ENCODE measurements around the gene PROX1. TPM values are rescaled to one million over a fixed set of nuclear protein-coding genes. Genes with fewer than 3 reads are reported as not detected.

PROX1 gene, protein sequence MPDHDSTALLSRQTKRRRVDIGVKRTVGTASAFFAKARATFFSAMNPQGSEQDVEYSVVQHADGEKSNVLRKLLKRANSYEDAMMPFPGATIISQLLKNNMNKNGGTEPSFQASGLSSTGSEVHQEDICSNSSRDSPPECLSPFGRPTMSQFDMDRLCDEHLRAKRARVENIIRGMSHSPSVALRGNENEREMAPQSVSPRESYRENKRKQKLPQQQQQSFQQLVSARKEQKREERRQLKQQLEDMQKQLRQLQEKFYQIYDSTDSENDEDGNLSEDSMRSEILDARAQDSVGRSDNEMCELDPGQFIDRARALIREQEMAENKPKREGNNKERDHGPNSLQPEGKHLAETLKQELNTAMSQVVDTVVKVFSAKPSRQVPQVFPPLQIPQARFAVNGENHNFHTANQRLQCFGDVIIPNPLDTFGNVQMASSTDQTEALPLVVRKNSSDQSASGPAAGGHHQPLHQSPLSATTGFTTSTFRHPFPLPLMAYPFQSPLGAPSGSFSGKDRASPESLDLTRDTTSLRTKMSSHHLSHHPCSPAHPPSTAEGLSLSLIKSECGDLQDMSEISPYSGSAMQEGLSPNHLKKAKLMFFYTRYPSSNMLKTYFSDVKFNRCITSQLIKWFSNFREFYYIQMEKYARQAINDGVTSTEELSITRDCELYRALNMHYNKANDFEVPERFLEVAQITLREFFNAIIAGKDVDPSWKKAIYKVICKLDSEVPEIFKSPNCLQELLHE
- 82.9 TPM for total RNA-seq
- long read RNA-seq, partial matches to known transcripts = 4 of 4 reads
- long read RNA-seq, other reads (novel, unspliced or antisense) = 0 of 4 reads

DNA sequence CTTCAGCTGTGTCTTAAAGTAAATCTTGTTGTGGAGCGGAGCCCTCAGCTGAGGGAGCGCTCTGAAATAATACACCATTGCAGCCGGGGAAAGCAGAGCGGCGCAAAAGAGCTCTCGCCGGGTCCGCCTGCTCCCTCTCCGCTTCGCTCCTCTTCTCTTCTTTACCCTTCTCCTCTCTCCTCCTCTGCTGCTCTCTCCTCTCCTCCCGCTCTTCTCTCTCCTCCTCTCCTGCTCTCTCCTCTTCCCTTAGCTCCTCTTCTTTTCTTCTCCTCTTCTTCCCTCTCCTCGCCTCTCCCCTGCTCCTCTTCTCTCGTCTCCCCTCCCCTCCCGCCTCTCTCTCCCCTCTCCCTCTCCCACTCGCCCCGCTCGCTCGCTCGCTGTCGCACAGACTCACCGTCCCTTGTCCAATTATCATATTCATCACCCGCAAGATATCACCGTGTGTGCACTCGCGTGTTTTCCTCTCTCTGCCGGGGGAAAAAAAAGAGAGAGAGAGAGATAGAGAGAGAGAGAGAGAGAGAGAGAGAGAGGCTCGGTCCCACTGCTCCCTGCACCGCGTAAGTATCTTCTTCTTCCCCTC, at the start of gene PROX1:
PROX1 (plus strand) TSS at position 47 of the 580 bp plus-strand sequence. CDS start 8,563 bp downstream, outside the sequence.
- intact Hi-C loops (cut with DNase I) = loop anchor here (2.0 to 10.0 kb wide), 5 partner anchors 43 to 743 kb away; no protein-coding TSS in a partner anchor
- ATAC-seq = peak; percentile 87
- DNase-seq (ENCODE audit: missing footprints) = no peak

DNA sequence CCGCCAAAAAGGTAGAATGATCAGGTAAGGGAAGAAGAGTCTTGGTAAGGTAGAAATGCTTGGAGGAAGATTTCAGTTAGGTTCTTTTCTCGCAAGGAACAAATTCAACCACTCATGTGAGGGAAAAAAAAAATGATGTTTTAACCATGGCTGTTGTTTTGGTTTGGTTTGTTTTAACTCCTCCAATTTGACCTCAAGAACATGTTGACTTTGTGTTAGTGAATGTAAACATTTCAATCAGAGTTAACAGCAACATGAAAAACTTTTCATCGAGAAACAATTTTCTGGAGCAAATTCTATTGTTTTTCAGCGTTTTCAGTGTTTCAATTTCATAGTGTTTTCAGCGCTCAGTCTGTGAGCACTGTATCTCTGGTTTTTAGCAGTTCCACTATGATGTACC, 49.0 kb upstream of the PROX1 start:
- DNase-seq (ENCODE audit: missing footprints) (no peak), ATAC-seq (no peak)
- intact Hi-C loops (cut with DNase I) = no loop called here

DNA sequence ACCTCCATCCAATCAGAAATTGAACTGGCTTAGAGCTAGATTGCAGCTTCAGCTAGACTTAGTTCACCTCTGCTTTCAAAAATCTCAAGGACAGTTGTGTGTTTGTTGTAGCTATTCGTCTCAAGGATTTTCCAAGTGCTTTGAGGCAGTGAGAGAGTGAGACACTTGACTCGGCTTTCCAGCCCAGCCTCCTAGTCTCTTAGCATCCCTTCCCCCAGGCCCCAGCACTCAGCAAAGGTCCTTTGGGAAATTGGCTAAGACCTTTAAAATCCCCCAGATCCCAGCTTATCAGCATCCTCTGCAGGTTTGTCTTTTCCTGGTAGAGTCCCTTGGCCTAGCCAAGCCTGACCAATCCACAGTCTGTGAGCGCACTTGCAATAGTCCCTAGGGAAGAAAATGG, 47.9 kb upstream of the PROX1 start:
- DNase-seq (ENCODE audit: missing footprints) = no peak
- intact Hi-C loops (cut with DNase I) = no loop called here
- no peak for ATAC-seq

DNA sequence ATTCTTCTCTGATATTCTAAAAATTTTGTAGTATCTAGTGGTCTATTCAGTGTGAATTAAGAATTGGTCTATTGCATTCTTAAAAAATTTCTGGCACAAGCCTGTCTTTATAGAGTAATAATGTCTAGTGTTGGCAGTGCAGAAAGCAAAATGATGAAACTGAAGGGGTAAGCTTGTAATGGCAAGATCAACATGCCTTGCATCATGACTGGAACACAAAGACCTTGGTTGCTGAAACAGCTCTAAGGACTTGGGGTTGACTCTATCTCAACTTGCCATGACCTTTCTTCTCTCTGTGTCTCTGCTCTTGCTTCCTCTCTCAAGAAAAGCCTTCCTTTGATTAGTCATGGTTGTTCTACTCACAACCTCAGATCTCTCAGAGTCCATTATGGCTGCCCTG, 46.8 kb upstream of the PROX1 start:
- intact Hi-C loops (cut with DNase I) = no loop called here
- DNase-seq (ENCODE audit: missing footprints) = no peak
- no peak for ATAC-seq

DNA sequence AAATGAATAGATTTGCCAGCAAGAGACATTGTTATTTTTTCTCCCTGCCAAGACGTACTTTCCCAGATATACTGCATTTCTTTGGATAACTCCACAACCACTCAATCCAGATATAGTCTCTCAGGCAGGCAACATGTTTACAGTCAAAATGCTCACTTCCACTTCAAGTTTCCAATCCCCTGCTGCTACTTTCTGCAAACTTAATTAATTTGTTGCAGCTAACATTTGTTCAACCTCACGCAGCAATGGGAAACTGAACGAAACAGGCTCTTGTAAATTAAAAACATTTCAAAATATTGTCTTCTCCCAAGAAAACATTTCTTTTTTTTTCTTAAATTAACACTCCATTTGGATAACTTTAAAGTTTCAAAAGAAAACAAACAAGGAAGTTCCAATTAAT, 45.7 kb upstream of the PROX1 start:
- intact Hi-C loops (cut with DNase I) = no loop called here
- DNase-seq (ENCODE audit: missing footprints) (no peak), ATAC-seq (no peak)

DNA sequence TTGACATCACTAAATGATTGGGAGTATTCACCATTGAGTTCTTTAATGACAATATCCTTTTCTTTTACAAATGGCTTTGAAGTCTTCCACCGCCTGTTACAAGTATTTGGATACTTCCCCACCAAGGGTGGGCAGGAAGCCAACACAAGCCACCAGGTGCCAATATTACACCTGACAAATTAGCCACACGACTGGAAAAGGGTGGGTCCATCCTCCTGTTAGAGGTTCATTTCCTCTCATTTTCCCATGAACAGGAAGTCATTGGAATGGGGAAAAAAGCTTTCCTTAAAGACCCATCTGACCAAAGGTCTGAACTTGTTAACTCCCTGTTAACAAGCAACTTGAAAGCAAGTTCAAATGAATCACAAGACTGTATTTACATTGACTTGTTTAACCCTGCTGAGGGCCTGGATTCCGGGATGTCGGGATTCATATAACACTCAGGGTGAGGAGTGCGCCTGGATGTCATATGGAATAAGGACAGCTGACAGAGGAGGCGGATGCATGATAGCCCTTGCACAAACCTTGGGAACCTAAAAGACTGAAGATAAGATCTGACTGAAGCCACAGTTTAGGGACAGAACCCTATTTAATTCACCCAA, 40.5 kb upstream of the PROX1 start:
- ATAC-seq (no peak), DNase-seq (ENCODE audit: missing footprints) (no peak)
- intact Hi-C loops (cut with DNase I) = no loop called here

DNA sequence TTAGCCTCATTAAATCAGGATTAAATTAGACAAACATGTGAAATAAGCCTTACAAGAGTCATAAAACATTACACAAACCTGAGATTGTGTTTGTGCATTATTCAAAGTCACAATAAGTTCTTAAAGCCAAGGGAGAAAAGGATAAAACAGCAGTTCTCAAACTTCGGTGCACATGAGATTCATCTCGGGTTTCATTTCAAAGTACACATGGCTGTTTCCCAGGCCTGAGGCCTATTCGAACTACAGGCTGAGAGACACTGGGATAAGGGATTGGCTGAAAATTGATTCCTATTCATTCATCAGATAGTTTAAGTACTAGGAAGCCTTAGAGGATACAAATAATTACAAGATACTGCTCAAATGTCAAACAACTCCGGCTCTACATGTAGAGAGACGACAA, 35.9 kb upstream of the PROX1 start:
- ATAC-seq (no peak), DNase-seq (ENCODE audit: missing footprints) (no peak)
- intact Hi-C loops (cut with DNase I) = no loop called here

DNA sequence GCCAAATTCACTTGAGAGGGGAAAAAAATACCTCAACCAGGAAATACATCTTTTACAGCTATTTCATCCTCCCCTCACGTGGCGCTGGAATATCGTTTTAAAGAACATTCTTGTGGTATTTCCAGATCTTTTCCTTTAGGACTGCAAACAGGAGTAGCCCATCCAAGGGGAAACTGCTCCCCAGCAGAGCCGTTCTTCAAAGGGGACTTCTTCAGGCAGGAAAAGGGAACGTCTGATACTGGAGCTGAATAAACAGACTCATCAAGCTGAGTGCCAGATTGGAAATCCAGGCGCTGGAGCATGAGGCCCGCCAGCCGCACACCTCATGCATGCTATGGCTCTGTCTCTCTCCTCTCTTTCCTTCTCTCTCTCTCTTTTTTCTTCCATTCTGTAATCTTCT, 34.0 kb upstream of the PROX1 start:
- DNase-seq (ENCODE audit: missing footprints) = no peak
- intact Hi-C loops (cut with DNase I) = no loop called here
- no peak for ATAC-seq

DNA sequence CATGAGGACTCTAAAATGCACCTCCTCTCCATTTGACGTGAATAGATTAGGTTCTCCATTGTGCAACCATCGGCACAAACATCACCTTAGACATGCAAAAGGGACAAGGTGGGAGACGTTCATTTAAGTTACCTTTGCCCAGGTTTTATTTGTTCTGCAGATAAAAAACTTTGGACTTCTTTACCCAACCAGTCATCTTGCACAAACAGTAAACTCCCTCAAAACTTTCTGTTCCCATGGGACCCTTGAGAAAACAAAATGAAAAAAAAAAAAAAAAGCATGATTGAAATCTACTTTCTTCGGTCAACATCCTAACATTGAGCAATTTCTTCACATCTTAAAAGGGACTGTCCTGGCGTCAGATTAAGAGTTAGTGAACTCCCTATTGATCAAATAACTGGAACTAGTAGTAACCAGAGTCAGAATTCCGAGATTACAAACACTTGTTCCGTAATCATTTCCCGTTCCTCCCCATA, 31.4 kb upstream of the PROX1 start:
- no peak for DNase-seq (ENCODE audit: missing footprints)
- intact Hi-C loops (cut with DNase I) = no loop called here
- ATAC-seq = no peak

DNA sequence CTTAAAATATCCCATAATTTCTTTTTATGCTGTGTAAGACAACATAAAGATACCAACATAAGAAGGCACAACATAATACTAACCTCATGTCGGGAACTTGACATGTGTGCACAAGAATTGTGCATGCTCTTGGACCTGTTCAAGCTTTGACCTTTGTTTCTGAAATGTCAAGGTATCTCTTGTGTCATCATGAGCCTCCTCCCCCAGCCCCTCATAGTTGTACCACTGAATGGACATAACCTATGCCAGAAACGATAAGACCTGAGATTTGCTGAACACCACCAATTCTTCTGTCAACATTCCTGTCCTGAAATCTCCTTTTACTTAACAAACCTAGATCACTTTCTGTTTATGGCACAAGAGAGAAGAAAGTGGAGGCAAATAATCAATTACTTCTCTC, 29.4 kb upstream of the PROX1 start:
- no peak for DNase-seq (ENCODE audit: missing footprints)
- ATAC-seq = no peak
- intact Hi-C loops (cut with DNase I) = no loop called here

DNA sequence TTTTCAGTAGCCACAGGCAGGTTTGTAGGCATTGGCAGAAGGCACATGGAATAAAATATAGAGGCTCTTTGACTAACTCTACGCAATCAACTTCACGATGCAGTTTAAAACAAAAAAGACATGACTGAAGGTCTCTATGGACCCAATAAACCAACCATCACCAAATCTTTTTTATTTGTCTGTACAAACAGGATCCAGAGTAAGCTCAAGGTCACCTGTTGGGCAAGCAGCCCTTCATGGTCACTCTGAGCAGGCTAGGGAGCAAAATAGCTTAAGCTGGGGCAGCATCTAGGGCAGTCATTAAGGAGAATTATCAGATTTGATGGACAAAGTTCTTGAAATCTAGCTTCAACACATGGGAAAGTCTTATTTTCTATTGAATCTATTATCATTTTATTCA, 26.8 kb upstream of the PROX1 start:
- intact Hi-C loops (cut with DNase I) = no loop called here
- ATAC-seq = no peak
- DNase-seq (ENCODE audit: missing footprints) = no peak

DNA sequence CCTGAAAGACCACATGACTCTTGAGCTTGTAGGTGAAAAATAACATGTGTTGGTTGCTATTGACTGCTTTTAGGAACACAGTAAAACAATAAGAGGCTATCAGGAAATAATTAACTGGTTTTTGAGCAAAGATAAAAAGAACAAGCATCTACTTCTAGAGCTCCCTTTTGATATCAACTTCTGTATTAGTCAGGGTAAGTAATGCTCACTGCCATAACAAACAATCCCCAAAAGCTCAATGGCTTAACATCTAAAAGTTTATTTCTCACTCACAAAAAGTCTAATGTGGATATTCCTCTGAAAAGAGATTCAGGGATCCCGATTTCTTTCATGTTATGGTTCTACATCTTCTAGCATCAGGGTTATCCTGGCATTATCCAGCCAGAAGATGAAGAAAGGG, 25.3 kb upstream of the PROX1 start:
- ATAC-seq = no peak
- intact Hi-C loops (cut with DNase I) = no loop called here
- no peak for DNase-seq (ENCODE audit: missing footprints)

DNA sequence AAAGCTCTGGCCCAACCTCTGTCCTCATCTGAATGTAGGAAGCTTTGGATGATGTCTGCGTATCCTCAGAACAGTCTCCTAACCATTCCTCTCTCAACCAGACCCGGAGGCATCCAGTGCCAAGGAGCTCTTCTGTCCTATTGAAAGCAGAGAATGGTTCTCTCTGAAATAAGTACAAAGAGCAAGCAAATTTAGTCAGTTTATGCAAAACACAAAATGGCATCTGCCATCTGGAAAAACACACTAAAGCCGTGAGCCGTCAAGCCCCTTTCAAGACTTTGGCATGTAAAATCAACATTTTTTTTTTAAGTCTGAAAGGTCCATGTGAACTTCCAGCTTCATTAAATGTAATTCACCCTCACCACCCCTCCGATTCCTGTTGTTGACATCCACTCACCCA, 21.7 kb upstream of the PROX1 start:
- intact Hi-C loops (cut with DNase I) = no loop called here
- ATAC-seq = no peak
- no peak for DNase-seq (ENCODE audit: missing footprints)

DNA sequence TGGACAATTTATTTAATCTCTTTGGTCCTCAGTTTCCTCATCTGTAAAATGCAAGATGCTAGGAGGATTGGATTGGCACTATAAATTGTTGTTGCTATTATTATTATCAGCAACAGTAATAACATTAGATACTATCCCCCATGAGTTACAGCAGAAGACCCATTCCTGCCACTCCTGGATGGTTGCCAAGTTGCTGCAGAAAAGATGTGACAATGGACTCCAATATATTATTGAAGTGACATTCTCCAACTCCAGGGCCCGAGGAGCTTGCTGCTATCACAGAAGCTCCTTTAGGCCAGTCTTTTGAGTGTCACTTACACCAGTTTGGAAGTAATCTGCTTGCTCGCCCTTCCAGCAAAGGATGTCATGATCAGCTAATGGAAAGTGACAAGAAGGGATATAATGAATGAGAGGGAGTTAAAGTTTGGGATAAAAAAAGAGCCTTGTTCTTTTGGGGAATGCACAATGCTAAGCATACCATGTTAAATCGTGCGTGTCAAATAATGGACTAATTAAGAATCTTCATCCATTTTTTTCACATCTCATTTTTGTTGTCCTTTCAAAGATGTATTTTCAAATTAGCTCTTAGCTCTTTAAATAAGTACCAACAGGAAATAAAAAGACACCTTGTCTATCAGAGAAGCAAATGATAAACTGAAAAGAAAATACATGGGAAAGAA, 19.5 kb upstream of the PROX1 start:
- ATAC-seq (no peak), DNase-seq (ENCODE audit: missing footprints) (no peak)
- intact Hi-C loops (cut with DNase I) = no loop called here

DNA sequence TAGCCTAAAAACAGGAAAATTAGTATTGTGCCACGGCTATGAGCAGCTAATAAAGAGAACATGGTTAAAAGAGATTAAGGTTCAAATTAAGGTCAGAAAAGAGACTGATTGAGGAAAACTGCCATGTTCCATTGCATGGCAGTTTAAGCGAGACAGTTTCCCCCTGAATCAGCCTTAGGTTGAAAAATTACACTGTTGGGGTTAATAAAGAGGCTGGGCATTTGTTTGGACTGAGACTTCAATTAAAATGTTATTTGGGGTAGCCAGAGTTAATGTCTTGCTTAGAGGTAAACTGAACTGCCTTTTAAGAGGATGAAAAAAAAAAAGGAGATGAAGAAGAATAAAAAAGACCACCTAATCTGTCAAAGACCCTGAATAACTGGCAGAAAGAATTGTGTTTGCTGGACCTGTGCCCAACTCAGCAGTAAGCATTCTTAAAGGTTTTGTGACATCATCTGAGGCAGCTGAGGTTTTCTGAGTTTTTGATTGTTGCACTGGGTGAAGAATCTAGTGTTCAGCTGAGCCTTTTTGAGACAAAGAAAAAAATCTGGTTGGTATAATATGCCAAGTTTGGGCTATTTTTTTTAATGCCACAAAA, 17.7 kb upstream of the PROX1 start:
- ATAC-seq = no peak
- intact Hi-C loops (cut with DNase I) = no loop called here

DNA sequence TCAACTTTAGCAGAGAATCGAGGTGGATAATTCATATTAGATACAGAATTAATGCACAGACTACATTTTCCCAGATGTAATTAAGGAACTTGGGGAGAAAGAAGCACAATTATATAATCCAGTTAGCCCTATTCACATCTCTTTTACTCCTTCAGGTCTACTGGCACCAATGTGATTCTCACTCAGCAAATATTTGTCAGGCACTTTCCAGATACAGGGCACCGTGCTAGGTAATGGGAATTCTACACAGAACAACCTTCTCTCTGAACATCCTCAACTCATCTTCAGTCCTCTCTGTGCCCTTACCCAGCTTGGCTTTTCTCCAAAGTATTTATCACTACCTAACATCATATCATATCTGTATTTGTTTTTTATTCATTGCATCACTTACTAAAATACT, 15.6 kb upstream of the PROX1 start:
- ATAC-seq (no peak), DNase-seq (ENCODE audit: missing footprints) (no peak)
- intact Hi-C loops (cut with DNase I) = no loop called here

More for the DNA sequence above, 17.7 kb upstream of the PROX1 start:
- no peak for DNase-seq (ENCODE audit: missing footprints)

DNA sequence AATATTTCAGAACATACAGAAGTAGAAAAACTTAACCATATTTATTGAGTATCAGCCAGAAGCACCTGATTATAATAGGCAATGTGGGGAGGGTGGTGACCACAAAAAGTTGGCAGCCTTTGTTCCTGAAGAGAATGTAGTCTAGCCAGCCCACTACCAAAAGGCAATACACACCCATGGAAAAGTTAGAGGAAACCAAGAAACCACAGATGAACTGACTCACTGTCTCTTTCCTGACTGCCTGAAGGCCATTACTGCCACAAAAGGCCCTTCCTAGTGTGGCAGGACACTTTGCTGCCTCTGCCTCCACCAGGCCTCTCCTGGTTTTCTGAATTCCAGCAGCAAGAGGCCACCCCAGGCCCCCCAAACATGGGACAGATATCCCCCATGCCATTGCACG, 14.6 kb upstream of the PROX1 start:
- ATAC-seq (no peak), DNase-seq (ENCODE audit: missing footprints) (no peak)
- intact Hi-C loops (cut with DNase I) = no loop called here

DNA sequence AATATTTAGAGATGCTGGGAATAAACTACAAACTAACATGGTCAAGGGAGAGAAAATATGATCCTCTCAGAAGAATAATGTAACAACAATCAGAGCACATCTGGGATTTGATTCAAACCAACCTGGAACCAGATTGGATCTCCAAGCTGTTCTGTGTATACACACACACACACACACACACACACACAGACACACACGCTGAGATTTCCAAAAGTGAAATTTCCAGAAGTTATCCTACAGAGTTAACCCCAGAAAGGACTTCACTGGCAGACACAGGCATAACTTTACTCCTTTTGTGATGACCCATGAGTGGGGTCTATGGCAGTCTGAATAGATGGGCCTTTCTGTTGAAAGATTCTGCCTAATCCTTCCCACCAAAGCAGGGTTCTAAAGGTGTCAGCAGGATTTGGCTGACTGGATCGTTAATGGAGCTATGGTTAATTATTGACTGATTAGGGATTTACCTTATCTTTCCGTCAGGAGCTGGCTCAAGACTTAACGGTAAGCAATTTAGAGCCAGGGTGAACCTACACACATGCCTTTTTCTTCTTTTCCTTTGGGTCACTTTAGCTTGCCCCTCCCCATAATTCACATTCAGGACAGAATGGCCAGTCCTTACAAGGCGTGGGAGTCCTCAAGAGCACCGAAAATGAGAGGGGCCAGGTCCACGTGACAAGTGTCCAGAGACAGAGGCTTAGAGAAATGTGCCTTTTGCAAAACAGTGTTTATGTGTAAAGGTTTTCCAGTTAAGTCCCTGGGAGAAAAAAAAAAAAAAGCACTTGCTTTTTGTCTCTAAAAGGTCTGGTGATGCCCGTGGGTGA, 10.9 kb upstream of the PROX1 start:
- DNase-seq (ENCODE audit: missing footprints) (no peak), ATAC-seq (no peak)
- intact Hi-C loops (cut with DNase I) = no loop called here
